Non-pigmented ciliary epithelial cell (primary cell): ENCODE results near the gene MAST4.

Experiments
- DNase-seq: peaks from one replicate; pipeline ENCODE4 v3.0.0-alpha.2; 2010; ENCODE audit warnings: low read depth

Gene MAST4

GRCh38 chr5:66993448-66993847, 397.3 kb downstream of the MAST4 start:
- DNase-seq, result no peak

GRCh38 chr5:66993882-66994281, 397.7 kb downstream of the MAST4 start:
- no peak for DNase-seq

GRCh38 chr5:66994790-66995189, 398.6 kb downstream of the MAST4 start:
- no peak for DNase-seq

- DNase-seq, result no peak
Measured at GRCh38 chr5:67000794-67001475, 404.7 kb downstream of the MAST4 start.

- no peak for DNase-seq
Measured at GRCh38 chr5:67002832-67003684, 406.9 kb downstream of the MAST4 start.

- DNase-seq, result no peak
Measured at GRCh38 chr5:67003685-67003934, 407.4 kb downstream of the MAST4 start.

GRCh38 chr5:67003935-67004729, 407.9 kb downstream of the MAST4 start:
- DNase-seq, result peak; percentile 93

GRCh38 chr5:67004730-67005350, 408.6 kb downstream of the MAST4 start:
- DNase-seq, result no peak

- DNase-seq, result no peak
Measured at GRCh38 chr5:67005737-67006499, 409.7 kb downstream of the MAST4 start.

GRCh38 chr5:67006500-67006848, 410.3 kb downstream of the MAST4 start:
- DNase-seq, result no peak

- no peak for DNase-seq
Measured at GRCh38 chr5:67009028-67009427, 412.8 kb downstream of the MAST4 start.

GRCh38 chr5:67010684-67011409, 414.7 kb downstream of the MAST4 start:
- peak; percentile 92 for DNase-seq

- DNase-seq, result no peak
Measured at GRCh38 chr5:67011422-67011821, 415.2 kb downstream of the MAST4 start.

- DNase-seq, result no peak
Measured at GRCh38 chr5:67012171-67012570, 416.0 kb downstream of the MAST4 start.

- no peak for DNase-seq
Measured at GRCh38 chr5:67013719-67014118, 417.5 kb downstream of the MAST4 start.

GRCh38 chr5:67014191-67014590, 418.0 kb downstream of the MAST4 start:
- DNase-seq, result no peak

- DNase-seq, result no peak
Measured at GRCh38 chr5:67014957-67015400, 418.8 kb downstream of the MAST4 start.

GRCh38 chr5:67015541-67016191, 419.5 kb downstream of the MAST4 start:
- peak; percentile 56 for DNase-seq

- DNase-seq, result no peak
Measured at GRCh38 chr5:67019065-67019845, 423.1 kb downstream of the MAST4 start.
